Mononuclear cell (primary cell): ENCODE data around the gene RWDD3. TPM values are rescaled to one million over a fixed set of nuclear protein-coding genes. Genes with fewer than 3 reads are reported as not detected.

ENCODE experiments used
- H3K27me3 ChIP-seq: 2 replicates; pipeline ENCODE4 v1.6.0; 2011; ENCODE audit warnings: low read length, control low read depth; ENCODE audit not compliant: insufficient read depth
- H3K4me1 ChIP-seq: 2 replicates; pipeline ENCODE4 v1.5.1; 2011; ENCODE audit warnings: mild to moderate bottlenecking, low read length, control low read depth; ENCODE audit not compliant: insufficient read depth
- H3K4me3 ChIP-seq: 2 replicates; pipeline ENCODE4 v1.5.1; 2011; ENCODE audit warnings: mild to moderate bottlenecking, low read length, moderate library complexity
- H3K9me3 ChIP-seq: 2 replicates; pipeline ENCODE4 v1.5.1; 2011; ENCODE audit warnings: low read depth, mild to moderate bottlenecking, control low read depth, low read length
- total RNA-seq: library from RNA; depleted of rRNA; stranded (reverse); fragments of >200 nt; gene quantifications from one replicate; pipeline ENCODE4 v1.2.3, GENCODE V29; 2012

Gene RWDD3
- total RNA-seq, 1 donor: 13.7 TPM

- Histone ChIP-seq H3K4me3 (no peak overlapping the region), H3K4me1 (no peaks in the 10 kb centered on the region), H3K9me3 (no peaks in the 10 kb centered on the region), H3K27me3 (no peaks in the 10 kb centered on the region)
These were observed 53.1 kb downstream of the RWDD3 start for GRCh38 chr1:95287081-95287480.

GRCh38 chr1:95287825-95288224, 53.8 kb downstream of the RWDD3 start:
- no peaks in the 10 kb centered on the region for H3K27me3 ChIP-seq
- no peak overlapping the region for H3K4me3 ChIP-seq
- no peaks in the 10 kb centered on the region for H3K9me3 ChIP-seq
- H3K4me1 ChIP-seq: no peaks in the 10 kb centered on the region

Other genes starting within 250 kb of the RWDD3 start
- gene ALG14, start 161.3 kb upstream of the RWDD3 start, total RNA-seq: 0.21 TPM
- gene TLCD4, start 116.9 kb upstream of the RWDD3 start, total RNA-seq: 0.21 TPM